Measurements from ENCODE around the gene STAP1.
A peak's percentile ranks its signal among the peaks of the same experiment; 100 is the strongest.
"Not testable (repeated sequence)": the region's sequence is repeated elsewhere in the genome, so short reads cannot be mapped to it uniquely, and the experiment has no call there.

Gene STAP1

GRCh38 chr4:67558493-67558892 lies at the start of gene STAP1:
Gene STAP1 (plus strand): TSS chr4:67558727. CDS start chr4:67558810, 83 bp downstream.
- H3K4me3 ChIP-seq (ENCODE audit: low read depth, low read length): no peak within 1 kb of the TSS

- H3K4me3 ChIP-seq (ENCODE audit: low read depth, low read length): no peak overlapping the region
These were observed 46.0 kb upstream of the STAP1 start for GRCh38 chr4:67512501-67512900.

- H3K4me3 ChIP-seq (ENCODE audit: low read depth, low read length): no peak overlapping the region
These were observed 38.4 kb upstream of the STAP1 start for GRCh38 chr4:67520141-67520540.

GRCh38 chr4:67521506-67521905 lies 37.0 kb upstream of the STAP1 start:
- H3K4me3 ChIP-seq (ENCODE audit: low read depth, low read length): no peak overlapping the region

GRCh38 chr4:67522230-67522629 lies 36.3 kb upstream of the STAP1 start:
- no peak overlapping the region for H3K4me3 ChIP-seq (ENCODE audit: low read depth, low read length)

GRCh38 chr4:67522851-67523671 lies 35.5 kb upstream of the STAP1 start:
- H3K4me3 ChIP-seq (ENCODE audit: low read depth, low read length): no peak overlapping the region

GRCh38 chr4:67524140-67524539 lies 34.4 kb upstream of the STAP1 start:
- not testable (repeated sequence) for H3K4me3 ChIP-seq (ENCODE audit: low read depth, low read length)

GRCh38 chr4:67531379-67531962 lies 27.1 kb upstream of the STAP1 start:
- no peak overlapping the region for H3K4me3 ChIP-seq (ENCODE audit: low read depth, low read length)

GRCh38 chr4:67532397-67532796 lies 26.1 kb upstream of the STAP1 start:
- H3K4me3 ChIP-seq (ENCODE audit: low read depth, low read length): not testable (repeated sequence)

GRCh38 chr4:67533112-67533511 lies 25.4 kb upstream of the STAP1 start:
- H3K4me3 ChIP-seq (ENCODE audit: low read depth, low read length): no peak overlapping the region

GRCh38 chr4:67535280-67535840 lies 23.2 kb upstream of the STAP1 start:
- no peak overlapping the region for H3K4me3 ChIP-seq (ENCODE audit: low read depth, low read length)

- no peak overlapping the region for H3K4me3 ChIP-seq (ENCODE audit: low read depth, low read length)
These were observed 18.7 kb upstream of the STAP1 start for GRCh38 chr4:67539830-67540229.

GRCh38 chr4:67542076-67542475 lies 16.5 kb upstream of the STAP1 start:
- no peak overlapping the region for H3K4me3 ChIP-seq (ENCODE audit: low read depth, low read length)

- peak within 1 kb of the TSS; percentile 94 for H3K4me3 ChIP-seq (ENCODE audit: low read depth, low read length)
These were observed 13.1 kb upstream of the STAP1 start, which contains the start of gene CENPC for GRCh38 chr4:67545199-67546003. Gene CENPC (minus strand): TSS chr4:67545503. CDS start chr4:67545355, 148 bp downstream.

- H3K4me3 ChIP-seq (ENCODE audit: low read depth, low read length): peak overlapping the region; percentile 36
These were observed 12.5 kb upstream of the STAP1 start for GRCh38 chr4:67546004-67546356.

GRCh38 chr4:67546971-67547370 lies 11.6 kb upstream of the STAP1 start:
- no peak overlapping the region for H3K4me3 ChIP-seq (ENCODE audit: low read depth, low read length)

GRCh38 chr4:67549123-67549522 lies 9.4 kb upstream of the STAP1 start:
- H3K4me3 ChIP-seq (ENCODE audit: low read depth, low read length): no peak overlapping the region

GRCh38 chr4:67550451-67550850 lies 8.1 kb upstream of the STAP1 start:
- no peak overlapping the region for H3K4me3 ChIP-seq (ENCODE audit: low read depth, low read length)

- H3K4me3 ChIP-seq (ENCODE audit: low read depth, low read length): no peak overlapping the region
These were observed 7.7 kb upstream of the STAP1 start for GRCh38 chr4:67550857-67551256.

GRCh38 chr4:67552146-67552792 lies 6.3 kb upstream of the STAP1 start:
- not testable (repeated sequence) for H3K4me3 ChIP-seq (ENCODE audit: low read depth, low read length)

GRCh38 chr4:67554096-67554495 lies 4.4 kb upstream of the STAP1 start:
- no peak overlapping the region for H3K4me3 ChIP-seq (ENCODE audit: low read depth, low read length)
